ENCODE results near the gene SLC47A2. TPM values are rescaled to one million over a fixed set of nuclear protein-coding genes. Genes with fewer than 3 reads are reported as not detected.

SLC47A2 gene
- total and polyA plus RNA-seq, 2 experiments from 2014 or later: not detected

DNA sequence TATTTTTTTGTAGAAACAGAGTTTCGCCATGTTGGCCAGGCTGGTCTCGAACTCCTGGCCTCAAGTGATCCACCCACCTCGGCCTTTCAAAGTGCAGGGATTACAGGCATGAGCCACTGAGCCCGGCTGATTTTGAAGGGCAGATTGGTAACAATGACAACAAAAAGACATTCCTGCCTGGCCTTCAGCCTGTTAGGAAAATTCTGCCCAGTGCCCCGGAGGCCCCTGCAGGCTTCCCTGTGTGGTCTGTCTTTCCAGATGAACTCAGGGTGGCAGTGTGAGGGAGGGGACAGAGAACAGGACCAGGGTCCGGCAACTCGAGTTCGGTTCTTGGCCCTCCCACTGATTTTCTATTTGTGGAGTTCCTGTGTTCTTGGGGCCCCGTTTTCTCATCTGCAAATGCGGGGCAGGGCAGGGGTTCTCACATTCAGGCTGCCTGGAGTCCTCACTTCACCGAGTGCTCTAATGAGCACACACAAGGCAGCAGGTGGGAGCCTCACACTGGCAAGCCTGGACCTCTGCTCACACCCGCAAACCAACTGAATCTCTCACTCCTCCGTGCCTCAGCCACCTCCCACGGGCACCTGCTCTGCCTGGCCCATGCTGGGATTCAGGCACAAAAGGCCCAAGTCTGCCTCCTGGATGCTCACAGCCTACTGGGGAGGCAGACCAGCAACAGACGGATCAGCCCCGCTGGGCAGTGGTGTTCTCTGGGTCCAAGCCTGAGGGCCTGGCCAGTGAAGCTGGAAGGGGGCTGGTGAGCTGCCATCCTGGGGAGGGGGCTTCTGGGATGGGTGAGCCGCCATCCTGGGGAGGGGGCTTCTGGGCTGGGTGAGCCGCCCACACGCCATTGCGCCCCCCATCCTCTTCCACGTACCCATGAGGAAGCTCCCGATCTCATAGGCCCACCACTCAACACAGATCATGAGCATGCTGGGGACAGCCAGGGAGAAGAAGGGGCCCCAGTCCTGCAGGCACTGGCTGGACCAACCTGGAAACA, 10.3 kb downstream of the SLC47A2 start:
- Histone ChIP-seq H4K20me1 (replicated peaks; ENCODE audit: insufficient read depth) (no peaks in the 10 kb centered on the region), H2AFZ (no peak overlapping the region), H3K79me2 (replicated peaks; ENCODE audit: insufficient read depth) (no peaks in the 10 kb centered on the region), H3K4me2 (no peak overlapping the region), H3F3A (replicated peaks; ENCODE audit: low read depth) (no peaks in the 10 kb centered on the region), H3K4me3 (no peak overlapping the region), H3K27ac (ENCODE audit: low read depth) (no peak overlapping the region), H3K4me1 (ENCODE audit: insufficient read depth) (peaks cover 9% of the 10 kb centered on the region; the same call in 1 of the 2 replicates), H3K36me3 (ENCODE audit: insufficient read depth) (no peaks in the 10 kb centered on the region), H3K9me2 (ENCODE audit: insufficient read depth) (no peaks in the 10 kb centered on the region), H3K27me3 (ENCODE audit: insufficient read depth) (no peaks in the 10 kb centered on the region)
- ATAC-seq: peak; percentile 46
- Mint-ChIP-seq H3K4me3 (no peak overlapping the region), H3K9me3 (no peaks in the 10 kb centered on the region), H3K4me1 (peaks cover 28% of the 10 kb centered on the region), H3K36me3 (ENCODE audit: low read depth) (no peaks in the 10 kb centered on the region), H3K27me3 (ENCODE audit: insufficient read depth, low read depth, poor library complexity) (peaks cover 6% of the 10 kb centered on the region), H3K27ac (no peak overlapping the region)
- DNase-seq (ENCODE audit: low spot score): no peak
- TF ChIP-seq JUNB (IDR thresholded peaks at IDR 0.05; ENCODE audit: unreplicated experiment) (no peak), EZH2 (IDR thresholded peaks at IDR 0.05; ENCODE audit: low read depth, unreplicated experiment) (no peak), ZNF331 (CRISPR knock-in tag; IDR thresholded peaks at IDR 0.05; ENCODE audit: low read depth) (no peak), REST (IDR thresholded peaks at IDR 0.05; ENCODE audit: unreplicated experiment) (no peak), CREB1 (CRISPR knock-in tag; IDR thresholded peaks at IDR 0.05; ENCODE audit: low read depth) (no peak), ZNF114 (CRISPR knock-in tag; IDR thresholded peaks at IDR 0.05) (no peak), ZNF462 (CRISPR knock-in tag; IDR thresholded peaks at IDR 0.05) (no peak), NANOG (IDR thresholded peaks at IDR 0.05; ENCODE audit: borderline replicate concordance) (no peak), EZH2phosphoT487 (IDR thresholded peaks at IDR 0.05; ENCODE audit: unreplicated experiment) (no peak)
- TF ChIP-seq, protein P1, sequence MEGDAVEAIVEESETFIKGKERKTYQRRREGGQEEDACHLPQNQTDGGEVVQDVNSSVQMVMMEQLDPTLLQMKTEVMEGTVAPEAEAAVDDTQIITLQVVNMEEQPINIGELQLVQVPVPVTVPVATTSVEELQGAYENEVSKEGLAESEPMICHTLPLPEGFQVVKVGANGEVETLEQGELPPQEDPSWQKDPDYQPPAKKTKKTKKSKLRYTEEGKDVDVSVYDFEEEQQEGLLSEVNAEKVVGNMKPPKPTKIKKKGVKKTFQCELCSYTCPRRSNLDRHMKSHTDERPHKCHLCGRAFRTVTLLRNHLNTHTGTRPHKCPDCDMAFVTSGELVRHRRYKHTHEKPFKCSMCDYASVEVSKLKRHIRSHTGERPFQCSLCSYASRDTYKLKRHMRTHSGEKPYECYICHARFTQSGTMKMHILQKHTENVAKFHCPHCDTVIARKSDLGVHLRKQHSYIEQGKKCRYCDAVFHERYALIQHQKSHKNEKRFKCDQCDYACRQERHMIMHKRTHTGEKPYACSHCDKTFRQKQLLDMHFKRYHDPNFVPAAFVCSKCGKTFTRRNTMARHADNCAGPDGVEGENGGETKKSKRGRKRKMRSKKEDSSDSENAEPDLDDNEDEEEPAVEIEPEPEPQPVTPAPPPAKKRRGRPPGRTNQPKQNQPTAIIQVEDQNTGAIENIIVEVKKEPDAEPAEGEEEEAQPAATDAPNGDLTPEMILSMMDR (conservative IDR thresholded peaks at IDR 0.05; ENCODE audit: low read depth in 2 of 2): no peak
- TF ChIP-seq, protein P2, sequence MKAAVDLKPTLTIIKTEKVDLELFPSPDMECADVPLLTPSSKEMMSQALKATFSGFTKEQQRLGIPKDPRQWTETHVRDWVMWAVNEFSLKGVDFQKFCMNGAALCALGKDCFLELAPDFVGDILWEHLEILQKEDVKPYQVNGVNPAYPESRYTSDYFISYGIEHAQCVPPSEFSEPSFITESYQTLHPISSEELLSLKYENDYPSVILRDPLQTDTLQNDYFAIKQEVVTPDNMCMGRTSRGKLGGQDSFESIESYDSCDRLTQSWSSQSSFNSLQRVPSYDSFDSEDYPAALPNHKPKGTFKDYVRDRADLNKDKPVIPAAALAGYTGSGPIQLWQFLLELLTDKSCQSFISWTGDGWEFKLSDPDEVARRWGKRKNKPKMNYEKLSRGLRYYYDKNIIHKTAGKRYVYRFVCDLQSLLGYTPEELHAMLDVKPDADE (IDR thresholded peaks at IDR 0.05): no peak
